ENCODE data around the gene ZNF236.
"Not testable (repeated sequence)": the region's sequence is repeated elsewhere in the genome, so short reads cannot be mapped to it uniquely, and the experiment has no call there.

ZNF236 gene

GRCh38 chr18:76948345-76948744 lies 126.0 kb downstream of the ZNF236 start:
- no peak for DNase-seq

- DNase-seq = no peak
These were observed 129.3 kb downstream of the ZNF236 start for GRCh38 chr18:76951456-76952247.

GRCh38 chr18:76952747-76953146 lies 130.4 kb downstream of the ZNF236 start:
- no peak for DNase-seq

- no peak for DNase-seq
These were observed 130.8 kb downstream of the ZNF236 start for GRCh38 chr18:76953156-76953555.

- DNase-seq = no peak
These were observed 131.4 kb downstream of the ZNF236 start for GRCh38 chr18:76953583-76954233.

GRCh38 chr18:76955524-76956170 lies 133.3 kb downstream of the ZNF236 start:
- DNase-seq = no peak

- DNase-seq = no peak
These were observed 134.3 kb downstream of the ZNF236 start for GRCh38 chr18:76956648-76957047.

GRCh38 chr18:76957384-76958355 lies 135.3 kb downstream of the ZNF236 start:
- no peak for DNase-seq

- DNase-seq = no peak
These were observed 136.5 kb downstream of the ZNF236 start for GRCh38 chr18:76958692-76959341.

GRCh38 chr18:76959605-76960004 lies 137.2 kb downstream of the ZNF236 start:
- no peak for DNase-seq

GRCh38 chr18:76960528-76961035 lies 138.2 kb downstream of the ZNF236 start:
- no peak for DNase-seq

- no peak for DNase-seq
These were observed 140.5 kb downstream of the ZNF236 start for GRCh38 chr18:76962851-76963250.

- DNase-seq = no peak
These were observed 141.6 kb downstream of the ZNF236 start for GRCh38 chr18:76963936-76964335.

- not testable (repeated sequence) for DNase-seq
These were observed 143.3 kb downstream of the ZNF236 start for GRCh38 chr18:76965555-76966151.

GRCh38 chr18:76967299-76967698 lies 144.9 kb downstream of the ZNF236 start:
- not testable (repeated sequence) for DNase-seq

- no peak for DNase-seq
These were observed 145.5 kb downstream of the ZNF236 start for GRCh38 chr18:76967721-76968472.

GRCh38 chr18:76970770-76971559 lies 148.6 kb downstream of the ZNF236 start:
- no peak for DNase-seq

GRCh38 chr18:76972241-76972640 lies 149.9 kb downstream of the ZNF236 start:
- DNase-seq = no peak

GRCh38 chr18:76972846-76973519 lies 150.6 kb downstream of the ZNF236 start:
- no peak for DNase-seq

Data from right kidney (tissue), 1 donor.